Left colon (tissue), 2 donors: ENCODE measurements around the gene CAAP1. TPM values are rescaled to one million over a fixed set of nuclear protein-coding genes. Genes with fewer than 3 reads are reported as not detected.
"Not testable (repeated sequence)": the region's sequence is repeated elsewhere in the genome, so short reads cannot be mapped to it uniquely, and the experiment has no call there.

Source experiments
- ATAC-seq: fragments of 200-7000 bp; cut with Tn5 transposase; one replicate; pipeline ENCODE4 v1.9.1; 2020; ENCODE audit warnings: mild to moderate bottlenecking, moderate library complexity
- DNase-seq, 2 donors: peaks; one replicate each; pipeline ENCODE4 v3.0.0-alpha.2; 2020
- intact Hi-C, 2 donors: fragments of 100-400 bp; cut with DNase I in 1 of 2; cut with micrococcal nuclease in 1 of 2; formaldehyde crosslinking; loops; one replicate each; pipeline versions ENCODE4 v1.11.2 to v1.14.0; 2022; cut with DNase I, micrococcal nuclease
- total RNA-seq, 2 donors: library from RNA; stranded (reverse); fragmentation: NEBNext Ultra II Directional; extraction: Animal tissue kit (Norgen Biotek cat#: 25700); gene quantifications; one replicate each; pipeline ENCODE4 v1.2.1, GENCODE V29; 2021
- donor health status: DM: no; HTN: no; CAD: no.
- donor health status: DM: yes; HTN: yes; CAD: no.

The CAAP1 gene
- total RNA-seq, 2 donors from 2014 or later, result 29.8 to 34.4 TPM

DNA sequence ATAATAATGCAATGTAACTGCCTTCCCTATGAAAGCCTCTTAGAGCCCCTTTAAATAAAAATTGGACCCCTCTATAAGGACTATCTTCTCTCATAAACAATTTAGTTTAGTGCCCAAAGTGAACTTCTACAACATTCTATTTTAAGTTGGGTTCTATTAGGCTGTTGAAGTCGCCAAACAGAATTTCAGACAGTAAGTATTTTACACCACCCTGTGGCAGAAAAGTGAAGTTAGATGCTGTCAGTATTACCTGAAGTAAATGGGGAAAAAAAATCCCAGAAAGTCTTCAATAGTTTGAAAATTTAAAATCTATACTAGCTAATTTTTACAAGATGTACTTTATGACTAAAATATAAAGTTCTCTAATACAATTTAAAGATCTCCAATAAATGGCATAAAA, 29.5 kb downstream of the CAAP1 start:
- ATAC-seq (no peak), DNase-seq (no peak)
- intact Hi-C loops, result no loop called here

DNA sequence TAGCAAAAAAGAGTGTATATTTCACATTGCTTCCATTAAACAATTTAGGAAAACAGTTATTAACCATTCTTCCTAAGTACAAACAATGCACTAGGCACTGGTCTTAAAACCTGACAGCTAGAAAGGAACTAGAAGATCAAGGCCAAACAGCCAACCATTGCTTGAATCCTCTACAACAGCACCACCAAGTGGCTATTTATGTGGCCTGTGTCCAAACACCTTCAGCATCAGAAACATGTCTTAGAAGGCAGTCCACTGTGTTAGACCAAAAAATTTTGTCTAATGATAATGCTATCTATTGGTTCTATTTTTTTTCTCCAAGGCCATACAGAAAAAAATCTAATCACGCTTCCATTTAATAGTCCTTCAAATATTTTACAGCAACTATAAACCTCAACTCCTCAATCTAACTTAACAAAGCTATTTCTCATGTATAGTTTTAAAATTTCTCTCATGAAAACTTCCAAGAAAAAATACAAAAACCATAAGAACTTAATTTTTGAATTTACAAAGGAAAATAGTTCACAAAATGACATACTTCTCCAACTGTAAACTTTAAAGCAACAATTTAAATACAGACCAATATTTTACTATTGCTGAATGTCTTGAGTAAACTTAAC, 36.1 kb downstream of the CAAP1 start:
- ATAC-seq (peak; percentile 82), DNase-seq (peak in 1 of 2 donors; percentile 9)
- intact Hi-C loops, result no loop called here

DNA sequence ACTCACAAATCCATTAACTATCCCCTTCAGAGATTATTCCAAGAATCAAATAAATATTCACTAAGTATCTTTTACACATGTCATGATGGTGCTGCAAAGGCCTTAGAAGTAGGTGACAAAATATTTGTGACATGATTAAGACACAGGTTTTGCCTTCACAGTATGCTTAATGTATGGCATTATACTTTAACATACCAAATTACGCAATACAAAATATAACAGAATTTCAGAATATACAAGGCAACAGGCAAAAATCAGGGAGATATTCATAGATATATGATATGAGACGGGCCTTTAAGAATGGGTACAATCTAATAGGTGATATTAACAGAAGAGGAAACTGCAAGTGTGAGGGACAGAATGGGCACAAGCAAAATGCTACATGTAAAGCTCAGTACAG, 41.6 kb downstream of the CAAP1 start:
- no peak for DNase-seq
- intact Hi-C loops, result no loop called here
- ATAC-seq, result no peak

DNA sequence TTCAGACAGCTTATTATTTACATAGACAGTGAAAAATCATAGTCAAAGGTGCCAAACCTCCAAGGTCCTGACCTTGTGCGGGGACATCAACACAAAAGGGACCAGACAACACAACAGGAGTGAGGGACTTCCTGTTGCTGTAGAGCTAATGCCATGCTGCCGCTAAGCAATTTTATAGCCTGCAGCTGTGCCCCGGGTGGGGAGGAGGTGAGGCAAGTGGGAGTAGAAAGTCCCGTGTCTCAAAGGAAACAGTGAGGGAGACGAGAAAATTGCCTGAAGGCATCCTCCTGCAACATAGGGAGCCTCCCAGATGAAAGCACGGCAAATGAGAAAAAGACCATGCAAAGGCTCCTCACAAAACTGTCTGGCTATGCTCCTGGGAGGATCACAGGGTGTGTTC, 58.8 kb downstream of the CAAP1 start:
- DNase-seq (peak in 1 of 2 donors; percentile 7), ATAC-seq (peak; percentile 50)
- intact Hi-C loops, result no loop called here

DNA sequence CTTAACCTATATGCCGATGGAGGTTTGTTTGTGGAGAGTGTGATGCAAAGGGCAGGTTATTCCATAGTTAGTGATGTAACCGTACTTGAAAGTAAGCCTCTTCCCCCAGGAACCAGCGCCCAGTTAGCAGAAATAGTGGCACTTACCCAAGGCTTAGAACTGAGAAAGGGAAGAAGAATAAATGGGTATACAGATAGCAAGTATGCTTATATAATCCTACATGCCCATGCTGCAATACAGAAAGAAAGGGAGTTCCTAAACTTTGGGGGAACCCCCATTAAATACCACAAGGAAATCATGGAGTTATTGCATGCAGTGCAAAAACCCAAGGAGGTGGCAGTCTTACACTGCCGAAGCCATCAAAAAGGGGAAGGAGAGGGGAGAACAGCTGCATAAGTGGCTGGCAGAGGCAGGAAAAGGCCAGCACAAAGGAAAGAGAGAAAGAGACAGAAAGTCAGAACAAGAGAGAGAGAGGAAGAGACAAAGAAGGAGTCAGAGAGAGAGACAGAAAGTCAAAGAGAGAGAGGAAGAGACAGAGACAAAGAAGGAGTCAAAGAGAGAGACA, 64.1 kb downstream of the CAAP1 start:
- intact Hi-C loops, ATAC-seq, DNase-seq: not testable (repeated sequence)

DNA sequence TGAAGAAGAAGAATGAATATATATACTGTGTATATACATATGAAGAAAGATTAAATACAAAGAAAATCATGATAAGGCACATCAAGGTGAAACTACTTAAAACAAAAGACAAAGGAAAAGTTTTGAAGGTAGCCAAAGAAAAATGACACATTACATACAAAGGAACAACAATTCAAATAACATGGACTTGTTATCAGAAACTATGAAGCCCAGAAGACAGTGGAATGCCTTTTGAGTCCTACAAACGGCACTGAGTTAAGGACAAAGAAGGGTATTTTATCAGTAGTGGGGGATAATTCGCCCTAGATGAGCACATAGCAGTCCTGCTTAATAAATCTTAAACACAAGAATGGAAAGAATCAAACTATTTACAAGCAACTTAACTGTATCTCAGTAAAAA, 77.8 kb downstream of the CAAP1 start:
- ATAC-seq (no peak), DNase-seq (no peak)
- intact Hi-C loops, result no loop called here

DNA sequence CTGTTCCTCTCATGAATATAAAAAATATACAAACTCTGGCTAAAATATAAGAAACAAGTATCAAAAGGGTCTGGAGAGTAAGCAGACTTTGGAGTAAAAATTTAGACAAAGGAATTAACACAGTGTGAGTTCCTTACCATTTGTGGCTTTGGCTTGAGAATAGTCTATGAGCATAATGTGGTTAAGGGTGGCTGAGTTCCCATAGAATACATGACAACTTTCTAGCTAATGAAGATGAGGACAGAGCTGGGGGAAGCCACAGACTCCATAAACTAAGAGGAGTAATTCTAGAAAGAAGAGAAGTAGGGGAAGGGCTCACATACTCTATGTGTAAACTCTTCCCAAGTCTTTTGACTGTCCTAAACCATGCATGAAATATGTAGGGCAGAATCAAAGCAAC, 79.4 kb downstream of the CAAP1 start:
- ATAC-seq (no peak), DNase-seq (no peak)
- intact Hi-C loops, result no loop called here

DNA sequence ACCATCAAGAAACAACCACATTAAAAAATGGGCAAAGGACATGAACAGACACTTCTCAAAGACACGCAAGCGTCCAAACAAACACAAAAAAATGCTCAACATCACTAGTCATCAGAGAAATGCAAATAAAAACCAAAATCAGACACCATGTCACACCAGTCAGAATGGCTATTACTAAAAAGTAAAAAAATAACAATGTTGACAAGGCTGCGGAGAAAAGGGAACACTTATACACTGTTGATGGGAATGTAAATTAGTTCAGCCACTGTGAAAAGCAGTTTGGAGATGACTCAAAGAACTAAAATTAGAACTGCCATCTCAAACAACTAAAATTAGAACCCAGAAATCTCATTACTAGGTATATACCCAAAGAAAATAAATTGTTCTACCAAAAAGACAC, 80.4 kb downstream of the CAAP1 start:
- no peak for ATAC-seq
- intact Hi-C loops, result no loop called here
- no peak for DNase-seq

DNA sequence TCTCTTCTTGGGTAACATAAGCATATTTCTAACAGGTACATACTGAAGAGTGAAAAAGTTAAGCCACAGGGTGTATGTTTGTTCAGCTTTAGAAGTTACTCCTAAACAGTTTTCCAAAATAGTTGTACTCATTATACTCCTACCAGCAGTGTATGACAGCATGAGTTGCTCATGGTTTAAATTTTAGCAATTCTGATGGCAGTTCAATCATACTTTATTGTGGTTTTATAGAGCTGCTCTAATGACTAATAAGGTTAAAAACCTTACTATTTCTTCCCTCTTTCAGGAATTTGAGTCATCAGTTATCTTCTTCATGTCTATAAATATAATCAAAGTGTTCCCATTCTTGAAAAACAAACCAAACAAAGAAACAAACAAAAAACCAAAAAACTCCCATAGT, 81.5 kb downstream of the CAAP1 start:
- ATAC-seq (no peak), DNase-seq (no peak)
- intact Hi-C loops, result no loop called here

DNA sequence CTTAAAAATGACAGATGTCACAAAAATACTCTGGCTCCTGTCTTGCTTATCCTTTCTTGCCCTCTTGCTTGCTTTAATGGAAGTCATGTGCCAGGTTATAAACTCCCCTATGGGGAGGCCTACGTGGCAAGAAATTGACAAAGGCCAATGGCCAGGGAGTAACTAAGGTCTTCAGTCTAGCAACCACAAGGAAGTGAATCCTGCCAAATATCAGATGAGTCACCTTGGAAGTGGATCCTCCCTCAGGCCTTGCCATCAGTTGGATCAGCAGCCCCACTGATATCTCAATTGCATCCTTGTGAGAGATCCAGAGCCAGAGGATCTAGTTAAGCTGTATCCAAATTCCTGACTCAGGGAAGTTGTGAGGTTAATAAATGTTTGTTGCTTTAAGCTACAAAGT, 82.8 kb downstream of the CAAP1 start:
- intact Hi-C loops, result no loop called here
- ATAC-seq (peak; percentile 49), DNase-seq (no peak)

DNA sequence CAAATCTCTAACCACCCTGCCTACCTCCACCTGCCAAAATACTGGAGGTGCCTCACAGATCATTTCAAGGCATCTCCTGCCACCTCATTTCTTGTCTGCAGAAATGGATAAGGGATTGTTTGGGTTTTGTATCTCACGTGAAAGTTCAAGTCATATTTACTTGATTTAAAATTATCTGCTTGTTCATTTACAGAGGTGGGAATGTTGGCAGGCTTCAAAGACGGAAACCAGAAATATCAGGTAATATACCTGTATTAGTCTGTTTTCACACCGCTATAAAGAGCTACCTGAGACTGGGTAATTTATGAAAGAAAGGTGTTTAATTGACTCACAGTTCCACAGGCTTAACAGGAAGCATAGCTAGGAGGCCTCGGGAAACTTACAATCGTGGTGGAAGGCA, 85.4 kb downstream of the CAAP1 start:
- DNase-seq, result no peak
- intact Hi-C loops, result no loop called here
- ATAC-seq, result no peak

DNA sequence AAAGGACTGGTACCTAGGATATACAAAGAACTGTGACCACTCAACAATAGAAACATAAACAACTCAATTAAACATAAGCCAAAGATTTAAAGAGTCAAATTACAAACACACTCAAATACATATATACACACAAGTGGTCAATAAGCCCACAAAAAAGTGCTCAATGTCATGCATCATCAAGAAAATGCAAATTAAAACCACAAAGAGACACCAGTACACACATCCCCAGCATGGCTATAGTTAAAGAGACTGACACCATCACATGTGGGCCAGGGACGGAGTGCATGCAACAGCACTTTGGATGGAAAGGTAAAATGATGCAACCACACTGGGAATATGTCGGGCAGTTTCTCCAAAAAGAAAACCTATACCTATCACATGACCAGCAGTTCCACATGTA, 89.7 kb downstream of the CAAP1 start:
- intact Hi-C loops, result no loop called here

DNA sequence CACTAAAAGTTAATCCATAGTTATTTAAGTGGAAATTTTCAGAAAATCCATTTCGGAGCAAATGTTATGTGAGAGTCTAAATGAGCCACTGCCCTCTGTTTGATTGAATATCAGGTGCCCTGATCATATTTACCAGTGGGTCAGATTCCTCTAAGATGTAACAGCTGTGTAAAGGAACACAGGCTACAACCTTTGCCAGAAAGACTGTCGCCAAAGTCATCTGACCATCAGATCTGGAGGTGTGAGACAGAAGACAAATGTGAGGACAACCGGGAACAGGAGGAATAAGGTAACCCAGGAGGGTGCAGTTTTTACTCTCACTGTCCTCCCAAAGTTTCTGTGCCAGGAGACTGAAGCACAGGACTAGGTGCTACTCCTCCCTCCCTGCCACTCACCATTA, 90.8 kb downstream of the CAAP1 start:
- intact Hi-C loops, result no loop called here
- DNase-seq (no peak), ATAC-seq (no peak)

More for the DNA sequence above, 89.7 kb downstream of the CAAP1 start:
- DNase-seq, result no peak
- no peak for ATAC-seq

DNA sequence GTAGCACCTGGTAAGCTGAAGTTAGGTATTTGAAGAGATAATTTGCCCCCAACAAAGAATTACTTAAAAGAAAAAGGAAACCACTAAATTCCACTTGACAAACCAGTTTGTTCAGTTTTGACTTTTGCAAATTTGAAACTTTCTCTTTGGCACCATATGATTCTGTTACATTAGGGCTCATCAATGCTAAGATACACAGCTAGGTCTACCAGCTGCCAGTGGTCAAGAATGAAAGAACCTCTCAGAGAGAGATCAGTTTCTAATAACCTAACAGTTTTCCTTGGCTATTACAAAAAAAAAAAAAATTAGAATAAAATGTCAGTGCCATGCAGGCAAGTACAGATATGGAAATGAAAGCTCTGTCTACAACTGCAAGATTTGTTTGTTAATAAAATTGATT, 92.3 kb downstream of the CAAP1 start:
- ATAC-seq (no peak), DNase-seq (no peak)
- intact Hi-C loops, result no loop called here

DNA sequence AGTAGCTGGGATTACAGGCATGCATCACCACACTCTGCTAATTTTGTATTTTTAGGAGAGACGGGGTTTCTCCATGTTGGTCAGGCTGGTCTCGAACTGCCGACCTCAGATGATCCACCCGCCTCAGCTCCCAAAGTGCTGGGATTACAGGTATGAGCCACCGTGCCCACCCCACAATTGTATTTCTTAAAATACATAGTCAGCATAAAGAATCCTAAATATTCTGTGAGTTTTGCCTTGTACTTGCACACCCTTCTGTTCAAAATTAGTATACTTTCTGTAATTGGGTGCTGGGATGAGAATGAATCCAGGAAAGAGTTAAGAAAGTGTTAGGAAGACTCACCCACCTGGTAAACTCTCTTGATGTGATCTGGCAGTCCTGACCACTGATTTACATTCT, 101.3 kb downstream of the CAAP1 start:
- ATAC-seq, result no peak
- no peak for DNase-seq
- intact Hi-C loops, result no loop called here

Other genes with a start within 250 kb of the CAAP1 start
- gene PLAA, start 54.4 kb upstream of the CAAP1 start, total RNA-seq, result 10 to 100 TPM; 26.8 to 28.8 TPM
- 10 to 100 TPM; 14.9 to 17.2 TPM for gene IFT74, start 63.6 kb upstream of the CAAP1 start, total RNA-seq
- 100 to 1,000 TPM in 1 of 2 donors, 10 to 100 TPM in 1; 98.5 to 116 TPM for gene LRRC19, start 112.9 kb upstream of the CAAP1 start, total RNA-seq
- 1 to 10 TPM; 2.4 to 4.2 TPM for gene TEK, start 216.4 kb upstream of the CAAP1 start, total RNA-seq